ENCODE data around the gene SERPINH1. TPM values are rescaled to one million over a fixed set of nuclear protein-coding genes. Genes with fewer than 3 reads are reported as not detected.

SERPINH1 gene
- total RNA-seq, 1 donor from 2014 or later, result 141 TPM

DNA sequence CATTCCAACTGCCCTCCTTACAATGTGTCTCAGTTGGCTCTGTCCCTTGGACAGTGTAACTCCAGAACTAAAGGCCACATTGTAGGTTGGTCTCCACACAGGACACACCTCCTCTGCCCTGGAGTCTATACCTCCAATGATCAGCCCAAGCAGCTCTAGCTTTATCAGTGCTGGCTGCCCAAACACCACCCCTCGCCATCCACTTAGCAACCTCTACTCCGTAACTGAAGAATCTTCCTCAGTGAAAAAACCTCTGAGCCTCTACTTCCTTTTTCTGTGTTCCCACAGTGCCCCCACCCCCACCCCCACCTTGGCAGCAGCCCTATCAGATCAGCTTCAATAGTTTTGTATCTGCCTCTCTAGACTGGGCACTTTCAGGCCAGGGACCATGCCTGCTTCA, 33.4 kb downstream of the SERPINH1 start:
- no peak for DNase-seq (ENCODE audit: low spot score)

DNA sequence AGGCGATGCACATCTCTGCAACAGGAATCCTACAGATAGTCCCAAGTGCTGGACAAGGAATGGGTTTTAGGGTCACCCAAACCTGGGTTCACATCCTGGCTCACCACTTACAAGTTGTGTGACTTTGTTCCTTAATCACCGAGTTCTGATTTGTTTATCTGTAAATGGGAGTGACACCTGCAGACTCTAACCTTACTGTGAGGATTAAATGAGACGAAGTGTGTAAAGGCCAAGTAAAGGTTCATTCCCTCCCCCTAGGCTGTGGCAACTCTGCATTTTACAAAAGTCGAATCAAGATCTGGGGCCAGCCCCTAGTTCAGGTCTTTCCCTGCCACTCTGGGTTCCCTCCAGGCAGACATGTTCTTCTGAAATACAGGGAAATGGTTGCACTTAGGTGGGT, 34.9 kb downstream of the SERPINH1 start:
- no peak for DNase-seq (ENCODE audit: low spot score)

DNA sequence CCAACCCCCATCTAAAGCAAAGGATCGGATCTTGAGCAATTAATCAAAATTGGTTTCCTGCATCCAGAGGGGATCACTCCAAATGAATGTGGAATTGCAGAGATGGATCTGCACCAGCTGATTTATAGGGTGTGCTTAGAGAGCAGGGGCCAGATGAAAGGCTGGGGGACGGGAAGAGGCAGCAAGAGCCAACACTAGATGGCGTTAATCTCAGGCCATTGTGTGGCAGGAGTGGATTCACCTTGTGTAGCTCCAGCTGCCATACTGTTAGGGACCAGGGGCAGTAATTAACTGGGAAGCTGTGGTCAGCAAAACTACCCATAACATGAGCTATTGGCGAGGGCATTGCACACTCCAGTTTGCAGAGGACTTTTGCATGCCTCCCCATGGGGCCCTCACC, 35.6 kb downstream of the SERPINH1 start:
- DNase-seq (ENCODE audit: low spot score), result no peak

DNA sequence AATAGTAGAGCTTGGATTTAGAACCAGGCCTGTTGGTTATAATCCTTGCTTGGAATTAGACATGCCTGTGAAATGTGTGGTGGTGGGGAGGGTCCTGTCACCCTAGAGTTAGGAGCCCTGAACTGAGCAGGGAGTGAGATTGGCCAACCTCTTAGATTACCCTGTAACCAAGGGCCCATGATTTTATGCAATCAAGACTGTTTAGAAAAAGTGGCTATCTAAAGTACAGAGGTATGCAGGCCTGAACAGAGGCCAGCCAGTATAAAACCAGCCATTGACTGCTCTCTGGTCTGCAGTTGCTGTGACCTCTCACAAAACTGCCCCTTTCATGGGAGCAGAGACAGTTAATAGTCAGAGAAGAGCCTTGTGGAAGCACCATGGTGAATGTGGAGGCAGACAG, 36.2 kb downstream of the SERPINH1 start:
- DNase-seq (ENCODE audit: low spot score), result no peak

DNA sequence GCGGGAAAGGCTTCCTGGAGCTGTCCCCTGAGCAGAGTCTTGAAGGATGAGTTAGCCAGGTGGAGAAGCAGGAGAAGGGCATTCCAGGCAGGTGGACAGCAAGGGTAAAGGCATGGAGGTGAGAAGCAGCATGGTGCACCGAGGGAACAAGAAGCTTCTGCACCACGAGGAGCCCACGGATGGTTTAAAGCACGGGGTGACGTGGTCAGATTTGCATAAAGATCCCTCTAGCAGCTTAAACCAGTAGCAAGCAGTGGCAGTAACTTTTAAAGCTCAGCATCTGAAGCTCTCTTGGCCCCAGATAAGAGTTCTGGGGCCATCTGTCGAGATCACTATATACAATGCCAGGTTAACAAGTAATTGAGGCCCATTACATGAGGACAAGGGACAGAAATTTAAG, 36.8 kb downstream of the SERPINH1 start:
- no peak for DNase-seq (ENCODE audit: low spot score)

DNA sequence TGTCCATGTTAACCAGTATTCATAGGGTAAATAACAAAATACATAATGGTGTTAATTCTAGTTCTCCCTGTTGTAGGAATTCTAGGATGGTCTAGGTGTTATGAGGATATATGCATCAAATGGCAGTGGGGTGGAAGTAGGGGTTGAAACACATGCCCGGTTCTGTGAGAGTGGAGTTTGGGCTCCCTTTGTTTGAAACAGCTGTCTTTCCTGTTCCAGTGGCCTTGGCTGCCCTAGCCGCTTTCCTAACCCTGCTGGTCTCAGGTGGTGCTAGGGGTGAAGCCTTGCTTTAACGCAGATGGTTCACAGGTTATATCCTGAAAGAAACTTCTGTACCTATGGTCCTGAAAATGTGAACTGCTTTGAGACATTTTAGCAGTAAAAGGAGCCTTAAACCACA, 38.3 kb downstream of the SERPINH1 start:
- DNase-seq (ENCODE audit: low spot score), result no peak

DNA sequence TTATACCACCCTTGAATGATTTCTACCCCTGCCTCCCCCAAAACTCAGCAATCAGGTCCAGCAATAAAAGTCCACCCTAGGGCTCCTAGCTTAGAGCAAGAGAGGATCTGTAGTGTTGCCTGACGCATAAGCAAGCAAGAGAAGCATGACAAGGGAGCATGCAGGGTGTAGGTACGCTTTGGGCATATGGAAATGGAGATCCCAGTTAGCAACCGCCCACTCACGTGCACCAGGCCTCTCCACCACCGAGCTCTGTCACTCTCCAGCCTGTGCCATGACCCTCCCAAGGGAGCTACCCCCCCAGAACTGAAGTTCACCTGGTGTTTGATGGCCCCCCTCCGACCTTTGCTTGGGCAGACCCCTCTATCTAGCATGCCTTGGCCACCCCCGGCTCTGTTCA, 39.4 kb downstream of the SERPINH1 start:
- DNase-seq (ENCODE audit: low spot score), result no peak

DNA sequence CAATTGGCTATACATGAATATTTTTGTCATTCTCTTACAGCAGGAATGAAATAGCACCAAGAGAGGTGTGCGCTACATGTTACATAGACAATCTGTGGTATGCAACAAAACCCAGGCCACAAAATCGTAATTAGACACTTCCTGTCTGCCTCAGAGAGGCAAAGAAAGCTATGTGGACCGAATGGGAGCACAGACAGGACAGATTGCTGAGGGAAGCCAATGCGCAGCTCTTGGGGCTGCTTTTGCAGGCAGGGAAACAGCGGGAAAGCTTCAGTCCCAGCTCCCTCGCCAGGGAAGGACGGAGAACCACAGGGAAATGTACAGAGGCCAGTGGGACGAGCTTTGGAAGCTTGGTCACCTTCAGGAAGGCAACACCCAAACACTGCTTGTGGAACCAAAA, 40.9 kb downstream of the SERPINH1 start:
- DNase-seq (ENCODE audit: low spot score), result no peak

DNA sequence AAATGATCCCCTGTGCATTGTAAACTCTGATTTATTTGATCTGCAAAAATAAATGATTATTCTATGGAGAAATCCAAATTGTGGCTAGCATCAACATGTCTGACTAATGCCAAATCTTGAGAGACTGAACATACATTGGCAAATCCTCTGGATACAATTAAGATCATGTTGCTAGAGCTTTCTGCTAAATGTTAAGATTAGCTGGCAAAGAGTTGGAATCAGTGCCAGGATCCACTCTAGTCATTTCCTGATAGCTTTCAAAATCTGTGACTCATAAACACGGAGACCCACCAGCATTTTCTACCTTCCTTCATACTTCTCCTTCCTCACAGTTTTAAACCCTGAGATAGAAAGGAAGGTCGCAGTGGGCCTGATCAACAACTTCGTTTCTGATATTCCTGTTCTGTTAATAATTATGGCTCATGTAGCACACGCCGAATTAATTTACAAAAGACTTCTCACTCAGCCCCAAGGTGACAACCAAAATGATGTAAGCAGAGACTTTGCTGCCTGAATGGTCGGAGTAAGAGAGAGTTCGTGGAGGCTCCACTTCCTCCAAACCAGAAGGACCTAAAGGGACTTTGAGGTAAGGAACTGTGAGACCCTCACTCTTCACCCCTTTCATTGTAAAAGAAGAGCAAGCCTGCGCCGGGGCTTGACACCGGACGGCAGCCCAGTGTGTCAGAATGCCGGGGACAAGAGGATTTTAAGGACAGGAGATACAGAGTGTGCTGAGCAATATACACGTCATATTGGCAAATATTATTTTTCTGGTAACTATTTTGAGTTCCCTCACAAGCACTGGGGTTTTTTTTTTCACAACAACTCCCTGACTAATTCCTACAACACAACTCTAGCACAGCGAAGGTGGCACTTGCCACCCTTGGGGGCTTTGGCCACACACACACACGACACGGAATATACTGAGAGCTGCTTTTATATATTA, 42.0 kb downstream of the SERPINH1 start:
- no peak for DNase-seq (ENCODE audit: low spot score)

DNA sequence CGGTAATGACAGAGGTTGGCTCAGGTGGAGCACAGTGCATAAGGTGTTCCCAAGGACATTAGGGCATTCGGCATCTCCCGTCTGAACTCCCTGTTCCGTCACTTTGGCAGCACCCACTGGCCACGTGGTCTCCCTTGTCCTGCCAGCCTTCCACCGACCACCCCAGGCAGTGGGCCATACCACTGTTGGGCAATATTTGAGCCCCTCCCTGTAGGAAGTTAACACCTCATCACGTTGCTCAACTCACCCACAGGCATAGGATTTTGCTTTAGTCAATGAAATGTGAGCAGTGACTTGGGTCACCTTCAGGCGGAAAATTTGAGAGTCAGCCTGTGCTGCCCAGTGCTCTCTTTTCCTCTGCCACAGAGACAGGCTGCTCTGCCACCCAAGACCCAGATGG, 44.0 kb downstream of the SERPINH1 start:
- no peak for DNase-seq (ENCODE audit: low spot score)

DNA sequence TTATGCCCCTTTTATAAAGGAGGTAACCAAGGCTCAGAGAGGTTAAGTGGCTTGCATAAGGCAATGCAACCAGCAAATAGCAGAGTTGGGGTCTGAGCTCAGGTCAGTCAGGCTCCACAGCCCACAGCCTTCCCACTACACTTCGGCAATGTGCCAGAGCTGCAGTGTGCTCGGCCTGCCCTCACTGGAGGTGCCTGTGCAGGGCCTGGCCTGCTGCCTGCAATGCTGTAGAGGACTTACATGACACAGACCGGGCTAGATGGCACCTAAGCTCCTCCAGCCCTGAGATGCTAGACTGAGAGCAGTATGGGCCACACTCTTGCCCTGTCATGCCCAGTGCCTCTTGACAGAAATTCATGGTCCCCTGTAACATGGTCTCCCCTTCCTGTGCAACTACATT, 49.8 kb downstream of the SERPINH1 start:
- DNase-seq (ENCODE audit: low spot score), result no peak

DNA sequence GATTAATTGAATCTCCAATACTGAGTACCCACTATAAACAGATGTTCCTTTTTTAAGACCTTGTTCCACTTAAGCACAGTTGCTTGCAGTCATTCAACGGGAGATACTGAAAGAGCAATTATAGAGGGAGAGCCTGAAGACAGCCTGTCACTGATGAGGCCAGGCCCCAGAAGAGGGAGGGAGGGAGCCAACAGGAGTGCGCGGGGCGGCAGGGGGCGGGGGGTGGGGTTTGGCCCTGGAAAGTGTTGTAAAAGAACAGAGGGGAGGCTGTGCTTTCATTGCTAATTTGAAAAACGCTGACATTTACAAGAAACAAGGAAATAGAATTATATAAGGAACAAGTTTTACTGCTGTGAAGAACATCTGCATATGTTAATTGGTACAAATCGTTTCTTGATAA, 53.7 kb downstream of the SERPINH1 start:
- DNase-seq (ENCODE audit: low spot score), result no peak

DNA sequence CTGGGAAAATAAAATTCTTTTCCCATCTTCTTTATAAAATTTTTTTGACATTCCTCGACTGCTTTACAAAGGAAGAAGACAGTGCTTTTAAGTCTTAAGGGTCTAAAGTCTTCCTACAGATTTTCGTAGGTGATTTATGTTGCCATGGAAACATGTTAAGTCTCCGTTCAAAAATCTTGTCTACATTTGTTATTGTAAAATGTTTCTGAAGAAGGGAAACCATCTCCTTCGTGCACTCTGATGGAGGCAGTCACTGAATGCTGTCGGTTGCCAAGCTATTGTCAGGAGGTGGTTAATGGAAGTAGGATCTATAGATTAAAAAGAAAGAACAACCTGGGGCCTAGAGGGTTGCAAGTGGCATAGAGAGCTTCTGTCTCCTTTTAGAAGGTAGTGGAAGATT, 54.2 kb downstream of the SERPINH1 start:
- DNase-seq (ENCODE audit: low spot score), result no peak

Other genes starting within 250 kb of the SERPINH1 start
- gene ARRB1, start 210.6 kb upstream of the SERPINH1 start, total RNA-seq, result 57.7 TPM
- gene RPS3, start 162.7 kb upstream of the SERPINH1 start, total RNA-seq, result 1,626 TPM
- gene KLHL35, start 129.1 kb upstream of the SERPINH1 start, total RNA-seq, result 1.4 TPM
- gene GDPD5, start 36.3 kb upstream of the SERPINH1 start, total RNA-seq, result 16.7 TPM
- gene MAP6, start 106.8 kb downstream of the SERPINH1 start, total RNA-seq, result 13.3 TPM
- gene MOGAT2, start 155.6 kb downstream of the SERPINH1 start, total RNA-seq, result 1.4 TPM
- gene DGAT2, start 206.5 kb downstream of the SERPINH1 start, total RNA-seq, result 5.8 TPM